Mesodermal cell (in vitro differentiated cells): ENCODE data around the gene EID2.

Experiments
- H3K27ac ChIP-seq: 2 replicates; pipeline ENCODE4 v1.7.0; 2013; ENCODE audit warnings: mild to moderate bottlenecking, low read depth, low read length, moderate library complexity; ENCODE audit not compliant: severe bottlenecking
- H3K36me3 ChIP-seq: 2 replicates; pipeline ENCODE4 v1.7.1; 2013; ENCODE audit warnings: mild to moderate bottlenecking, low read length, moderate library complexity; ENCODE audit not compliant: control insufficient read depth, insufficient read depth
- H3K4me1 ChIP-seq: one replicate; pipeline ENCODE4 v1.7.1; 2013; ENCODE audit warnings: mild to moderate bottlenecking, low read length; ENCODE audit not compliant: insufficient read depth, control insufficient read depth, poor library complexity, severe bottlenecking
- H3K4me3 ChIP-seq: 2 replicates; pipeline ENCODE4 v1.7.0; 2013; ENCODE audit warnings: low read length, control low read depth, mild to moderate bottlenecking; ENCODE audit not compliant: insufficient read depth, poor library complexity, severe bottlenecking; ENCODE audit errors: extremely low read depth
- H3K9me3 ChIP-seq: 2 replicates; pipeline ENCODE4 v1.7.1; 2013; ENCODE audit warnings: mild to moderate bottlenecking, low read length, moderate library complexity; ENCODE audit not compliant: control insufficient read depth
- WGBS, 2 experiments: methylation state at CpG; one replicate each; pipeline ENCODE4 v1.1.5; 2013; ENCODE audit warnings: missing lambda C conversion rate in 2 of 2; ENCODE audit not compliant: insufficient coverage in 2 of 2; 5-methylcytosine and 5-hydroxymethylcytosine counted together

EID2 gene

DNA sequence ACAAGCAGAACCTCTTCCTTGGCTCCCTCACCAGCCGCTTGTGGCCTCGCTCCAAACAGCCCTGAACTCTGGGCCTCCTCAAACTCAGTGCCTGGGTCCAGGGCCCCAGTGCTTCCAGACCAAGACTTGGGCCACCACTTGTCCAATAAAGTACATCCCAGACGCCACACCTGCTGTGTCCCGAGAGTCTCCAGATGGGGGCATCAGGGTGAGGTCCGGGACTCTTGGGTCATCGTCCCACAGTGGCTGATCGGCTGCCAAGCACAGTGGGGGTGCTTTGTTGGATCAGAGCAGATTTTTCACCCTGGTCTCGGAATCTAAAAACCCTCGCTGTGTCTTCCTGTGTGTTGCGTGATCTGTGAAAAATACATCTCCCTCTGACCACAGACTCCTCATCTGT is 50.2 kb downstream of the EID2 start:
- no peaks in the 10 kb centered on the region for H3K4me1 ChIP-seq
- H3K9me3 ChIP-seq, result no peaks in the 10 kb centered on the region
- no peak overlapping the region for H3K4me3 ChIP-seq
- H3K36me3 ChIP-seq, result peaks cover 69% of the 10 kb centered on the region
- no peak overlapping the region for H3K27ac ChIP-seq
- WGBS, 2 experiments, result 77 to 83% methylated on average over 7 to 8 of the region's 10 CpGs
